Medulla oblongata (tissue), 1 donor: ENCODE data around the gene OR2T35.

ENCODE experiments used
- DNase-seq: peaks from one replicate; pipeline ENCODE4 v3.0.0-alpha.2; 2015; ENCODE audit errors: extremely low spot score

The OR2T35 gene

GRCh38 chr1:248625971-248626370 lies 19.1 kb downstream of the OR2T35 start:
- no peak for DNase-seq

DNA sequence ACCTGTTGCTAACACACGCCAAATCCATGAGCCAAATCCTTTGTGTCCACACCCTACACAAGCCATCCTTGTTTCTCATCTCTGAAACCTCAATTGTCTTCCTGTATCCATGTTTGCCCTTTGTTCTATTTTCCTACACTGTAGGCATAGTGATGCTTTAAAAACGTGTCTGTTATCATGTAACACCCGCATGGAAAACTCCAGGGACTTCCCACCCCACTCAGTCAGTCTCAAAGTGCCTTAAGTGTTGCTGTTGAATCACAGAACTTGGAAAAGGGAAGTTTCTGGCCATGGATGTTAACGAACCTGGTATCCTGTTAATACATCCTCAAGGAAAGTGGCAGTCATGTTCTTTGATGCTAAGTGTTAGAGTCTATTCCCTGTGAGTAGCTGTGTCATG lies 19.9 kb downstream of the OR2T35 start:
- DNase-seq = no peak

GRCh38 chr1:248622570-248623001 lies 22.5 kb downstream of the OR2T35 start:
- peak; percentile 28 for DNase-seq

- DNase-seq = no peak
These were observed 23.3 kb downstream of the OR2T35 start for GRCh38 chr1:248621770-248622169.

DNA sequence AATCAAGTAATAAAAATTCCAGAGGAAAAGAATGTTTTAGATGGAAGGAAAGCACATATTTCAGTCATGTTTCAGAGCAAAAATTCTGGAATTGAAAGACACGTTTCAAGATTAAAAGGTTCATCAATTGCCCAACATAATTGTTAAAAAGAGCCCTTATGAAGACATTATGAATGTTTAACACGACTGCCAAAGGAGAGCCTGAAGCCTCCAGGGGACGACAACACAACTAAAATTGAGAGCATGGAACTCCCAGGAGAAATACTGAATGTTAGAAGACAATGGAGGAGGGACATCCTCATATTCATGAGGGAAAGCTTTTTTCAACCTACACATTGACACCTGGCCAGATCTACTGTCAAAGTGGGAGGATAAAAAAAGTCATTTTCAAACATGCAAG lies 26.2 kb downstream of the OR2T35 start:
- peak; percentile 66 for DNase-seq

DNA sequence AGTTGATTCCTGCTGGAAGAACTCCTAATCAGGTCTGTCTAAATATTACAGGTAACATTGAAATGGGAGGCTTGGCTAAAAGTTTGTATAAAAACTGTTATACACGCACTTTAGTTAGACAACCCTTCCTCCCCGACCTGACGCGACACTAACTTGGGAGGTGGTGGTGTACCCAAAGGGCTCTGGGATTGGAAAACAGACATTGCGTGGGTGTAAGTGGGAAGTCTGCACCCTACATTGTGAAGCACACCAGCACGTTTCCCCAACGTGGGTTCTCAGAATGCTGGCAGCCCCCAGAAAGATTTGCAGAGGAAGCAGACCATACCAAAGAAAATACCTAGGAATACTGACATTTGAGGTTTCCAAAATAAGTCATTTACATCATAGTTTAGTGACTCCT lies 27.0 kb downstream of the OR2T35 start:
- no peak for DNase-seq

GRCh38 chr1:248613742-248614141 lies 31.3 kb downstream of the OR2T35 start:
- no peak for DNase-seq

DNA sequence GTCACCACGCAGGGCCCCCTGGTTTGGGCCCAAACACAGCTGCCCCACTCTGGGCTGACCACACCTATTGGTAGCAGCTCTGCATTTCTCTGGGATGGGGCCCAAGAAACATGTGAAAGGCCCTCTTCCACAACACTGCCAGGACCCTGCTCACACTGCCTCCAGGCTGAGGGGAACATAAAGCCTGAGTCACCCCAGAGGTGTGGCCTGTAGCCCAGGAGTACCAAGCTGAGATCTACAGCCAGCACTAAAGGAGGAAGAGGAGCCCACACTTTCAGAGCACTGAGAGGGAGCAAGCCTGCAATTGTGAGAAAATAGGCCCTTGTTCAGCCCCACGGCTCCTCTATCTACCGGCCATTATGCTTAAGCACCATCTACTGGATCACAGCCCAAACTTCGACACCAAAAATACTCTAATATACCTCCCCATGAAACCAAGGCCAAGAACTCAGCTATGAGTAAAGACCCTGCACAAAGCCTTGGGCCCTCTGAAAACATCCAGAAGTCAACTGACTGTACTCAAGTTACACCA lies 33.1 kb downstream of the OR2T35 start:
- no peak for DNase-seq

- DNase-seq = no peak
These were observed 34.8 kb downstream of the OR2T35 start for GRCh38 chr1:248610301-248610700.

DNA sequence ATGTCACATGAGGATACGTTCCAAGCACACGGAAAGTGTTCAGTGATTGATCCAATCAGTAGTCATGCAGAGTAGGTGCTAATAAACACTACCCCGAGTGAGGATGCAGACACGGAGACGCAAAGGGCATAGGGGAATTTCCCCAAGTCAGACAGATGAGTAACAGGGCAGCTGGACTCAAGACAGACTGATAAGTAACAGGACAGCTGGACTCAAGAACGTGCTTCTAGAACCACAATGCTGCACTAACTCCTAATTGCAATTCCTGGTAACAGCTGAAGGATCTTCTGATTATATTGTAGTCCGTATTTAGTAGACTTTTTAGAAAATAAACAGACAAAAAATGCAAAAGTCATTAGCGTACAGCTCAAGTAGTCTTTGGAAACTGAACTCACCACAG lies 45.7 kb downstream of the OR2T35 start:
- DNase-seq = no peak

DNA sequence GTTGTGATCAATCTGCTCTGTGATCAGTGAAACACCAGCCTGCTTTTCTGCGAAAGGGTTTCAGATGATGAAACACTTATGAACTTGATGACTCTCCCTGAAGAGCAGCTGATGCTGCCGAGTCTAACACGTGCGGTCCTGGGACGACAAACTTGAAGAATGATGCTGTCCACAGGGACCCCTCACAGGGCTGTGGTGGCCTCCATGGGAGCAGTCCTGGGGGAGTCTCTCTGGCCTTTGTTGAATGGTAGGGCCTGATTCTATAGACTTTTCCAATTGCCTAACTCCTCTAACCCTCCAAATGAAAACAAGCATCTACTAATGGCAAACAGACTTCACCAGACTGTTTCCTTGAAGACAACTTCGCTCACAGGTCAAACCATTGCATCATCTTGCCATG lies 47.5 kb downstream of the OR2T35 start, which contains the start of gene OR2T10:
OR2T10 (minus strand) TSS at position 112 of the 400 bp plus-strand sequence. CDS start 3,932 bp downstream, outside the sequence.
- DNase-seq = no peak

GRCh38 chr1:248596615-248597014 lies 48.5 kb downstream of the OR2T35 start:
- DNase-seq = no peak

- no peak for DNase-seq
These were observed 51.9 kb downstream of the OR2T35 start for GRCh38 chr1:248593226-248593625.

DNA sequence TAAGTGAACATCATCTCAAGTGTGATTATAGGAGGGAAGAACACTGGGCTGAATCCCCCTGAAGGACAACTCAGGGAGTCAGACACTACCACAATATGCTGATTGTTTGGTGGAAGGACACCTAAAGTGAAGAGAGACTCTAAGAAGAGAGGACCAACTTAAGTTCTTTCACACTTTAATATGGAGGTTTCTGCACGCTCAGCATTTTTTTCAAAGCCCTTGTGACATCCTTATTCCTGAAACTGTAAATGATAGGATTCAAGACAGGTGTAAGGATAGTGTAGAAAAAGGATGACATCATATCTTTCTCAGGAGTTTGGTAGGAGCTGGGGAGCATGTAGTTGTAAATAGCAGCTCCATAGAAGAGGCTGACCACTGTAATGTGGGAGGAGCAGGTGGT lies 52.4 kb downstream of the OR2T35 start:
- DNase-seq = no peak

DNA sequence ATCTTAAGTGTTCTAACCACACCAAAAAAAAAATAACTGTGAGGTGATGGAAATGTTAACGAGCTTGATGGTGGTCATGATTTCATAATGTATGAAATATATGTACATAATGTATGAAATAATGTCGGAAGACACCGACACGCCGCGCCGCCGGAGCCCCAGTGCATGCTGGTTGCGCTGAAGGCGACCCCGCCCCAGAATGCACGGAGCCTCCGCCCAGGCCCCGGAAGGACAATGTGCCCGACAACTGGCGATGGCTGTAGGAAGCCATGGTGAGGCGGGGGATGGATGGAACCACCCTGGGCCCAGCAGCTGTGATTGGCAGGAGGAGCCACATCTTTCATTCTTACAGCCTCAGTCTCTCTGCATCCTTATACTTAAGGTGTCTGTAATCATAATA lies 55.0 kb downstream of the OR2T35 start:
- DNase-seq = no peak

- no peak for DNase-seq
These were observed 55.7 kb downstream of the OR2T35 start for GRCh38 chr1:248589334-248589733.
